ENCODE results near the gene BAG2. TPM values are rescaled to one million over a fixed set of nuclear protein-coding genes. Genes with fewer than 3 reads are reported as not detected.

BAG2 gene
- total and polyA plus RNA-seq, 2 of the 4 experiments (the other 2 are of a cell fraction) = 8.1 to 10.0 TPM

GRCh38 chr6:57222743-57223077 is 50.6 kb downstream of the BAG2 start (continued):
- TF ChIP-seq, protein P1, sequence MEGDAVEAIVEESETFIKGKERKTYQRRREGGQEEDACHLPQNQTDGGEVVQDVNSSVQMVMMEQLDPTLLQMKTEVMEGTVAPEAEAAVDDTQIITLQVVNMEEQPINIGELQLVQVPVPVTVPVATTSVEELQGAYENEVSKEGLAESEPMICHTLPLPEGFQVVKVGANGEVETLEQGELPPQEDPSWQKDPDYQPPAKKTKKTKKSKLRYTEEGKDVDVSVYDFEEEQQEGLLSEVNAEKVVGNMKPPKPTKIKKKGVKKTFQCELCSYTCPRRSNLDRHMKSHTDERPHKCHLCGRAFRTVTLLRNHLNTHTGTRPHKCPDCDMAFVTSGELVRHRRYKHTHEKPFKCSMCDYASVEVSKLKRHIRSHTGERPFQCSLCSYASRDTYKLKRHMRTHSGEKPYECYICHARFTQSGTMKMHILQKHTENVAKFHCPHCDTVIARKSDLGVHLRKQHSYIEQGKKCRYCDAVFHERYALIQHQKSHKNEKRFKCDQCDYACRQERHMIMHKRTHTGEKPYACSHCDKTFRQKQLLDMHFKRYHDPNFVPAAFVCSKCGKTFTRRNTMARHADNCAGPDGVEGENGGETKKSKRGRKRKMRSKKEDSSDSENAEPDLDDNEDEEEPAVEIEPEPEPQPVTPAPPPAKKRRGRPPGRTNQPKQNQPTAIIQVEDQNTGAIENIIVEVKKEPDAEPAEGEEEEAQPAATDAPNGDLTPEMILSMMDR (conservative IDR thresholded peaks at IDR 0.05; ENCODE audit: low read depth, low read length) = no peak
- TF ChIP-seq MAFK (IDR thresholded peaks at IDR 0.05; ENCODE audit: low read depth, low read length) (no peak), CEBPB (IDR thresholded peaks at IDR 0.05; ENCODE audit: low read depth, low read length) (no peak), NFE2L2 (IDR thresholded peaks at IDR 0.05; ENCODE audit: low read depth, low read length) (no peak)
